OCI-LY3 (cell line): ENCODE data around the gene AUTS2.

Source experiments
- H2AFZ ChIP-seq: fragments of 200-600, 300-600 bp; shearing (Covaris generic); 2 replicates; pipeline ENCODE4 v1.6.0; 2014; ENCODE audit warnings: antibody characterized with exemption, low read depth, low read length
- H3K27ac ChIP-seq: fragments of 200-600, 300-600 bp; sonication (generic); 2 replicates; pipeline ENCODE4 v1.5.1; 2014; ENCODE audit warnings: mild to moderate bottlenecking, low read length, moderate library complexity, mixed read lengths
- H3K27me3 ChIP-seq: fragments of 200-600, 300-600 bp; sonication (generic); 2 replicates; pipeline ENCODE4 v1.6.1; 2014; ENCODE audit warnings: low read depth, low read length, mixed read lengths
- H3K36me3 ChIP-seq: fragments of 200-600, 300-600 bp; sonication (generic); replicated peaks from 2 replicates; pipeline ENCODE3; 2014; ENCODE audit warnings: low read depth, low read length, mixed read lengths
- H3K4me1 ChIP-seq: fragments of 300-600, 200-600 bp; sonication (generic); 2 replicates; pipeline ENCODE4 v1.6.1; 2014; ENCODE audit warnings: low read length, mixed read lengths
- H3K4me2 ChIP-seq: fragments of 200-600, 300-600 bp; sonication (generic); 2 replicates; pipeline ENCODE4 v1.6.1; 2014; ENCODE audit warnings: low read length, mixed read lengths
- H3K4me3 ChIP-seq: fragments of 300-600, 200-600 bp; sonication (generic); 2 replicates; pipeline ENCODE4 v1.5.1; 2014; ENCODE audit warnings: antibody characterized with exemption, mild to moderate bottlenecking, low read length, moderate library complexity
- H3K79me2 ChIP-seq: fragments of 300-600, 200-600 bp; shearing (Covaris generic); 2 replicates; pipeline ENCODE4 v1.6.1; 2014; ENCODE audit warnings: mild to moderate bottlenecking, low read length, mixed read lengths
- H3K9ac ChIP-seq: fragments of 300-600, 200-600 bp; shearing (Covaris generic); 2 replicates; pipeline ENCODE4 v1.6.0; 2014; ENCODE audit warnings: mild to moderate bottlenecking, low read length, moderate library complexity
- H3K9me3 ChIP-seq: fragments of 200-600, 300-600 bp; shearing (Covaris generic); 2 replicates; pipeline ENCODE4 v1.6.1; 2014; ENCODE audit warnings: low read length, mixed read lengths; ENCODE audit not compliant: insufficient read depth
- H4K20me1 ChIP-seq: fragments of 200-600, 300-600 bp; sonication (generic); 2 replicates; pipeline ENCODE4 v1.6.1; 2016; ENCODE audit warnings: low read length, mixed read lengths; ENCODE audit not compliant: insufficient read depth
- CTCF ChIP-seq: fragments of 200-600, 300-600 bp; sonication (generic); IDR thresholded peaks from 2 replicates; pipeline ENCODE4 v1.5.1; 2014; ENCODE audit warnings: antibody characterized with exemption, low read length, low read depth
- EZH2phosphoT487 ChIP-seq: fragments of 200-600 bp; shearing (Covaris generic); IDR thresholded peaks from 2 replicates; pipeline ENCODE4 v1.6.1; 2018; ENCODE audit warnings: antibody characterized with exemption, mixed run types, low read depth

AUTS2 gene

GRCh38 chr7:69640216-69640615 lies 41.9 kb downstream of the AUTS2 start:
- TF ChIP-seq CTCF (no peak), EZH2phosphoT487 (no peak)
- Histone ChIP-seq H3K27ac (no peak overlapping the region), H3K27me3 (no peaks in the 10 kb centered on the region), H3K9me3 (no peaks in the 10 kb centered on the region), H3K4me3 (no peak overlapping the region), H3K4me1 (no peaks in the 10 kb centered on the region), H2AFZ (no peak overlapping the region), H3K79me2 (no peaks in the 10 kb centered on the region), H3K4me2 (no peak overlapping the region), H4K20me1 (no peaks in the 10 kb centered on the region), H3K36me3 (no peaks in the 10 kb centered on the region), H3K9ac (no peak overlapping the region)

GRCh38 chr7:69640925-69641594 lies 42.8 kb downstream of the AUTS2 start:
- Histone ChIP-seq H3K9me3 (no peaks in the 10 kb centered on the region), H3K4me2 (no peak overlapping the region), H3K9ac (no peak overlapping the region), H3K79me2 (no peaks in the 10 kb centered on the region), H3K27ac (no peak overlapping the region), H3K36me3 (no peaks in the 10 kb centered on the region), H3K27me3 (no peaks in the 10 kb centered on the region), H3K4me3 (no peak overlapping the region), H4K20me1 (no peaks in the 10 kb centered on the region), H3K4me1 (no peaks in the 10 kb centered on the region), H2AFZ (no peak overlapping the region)
- TF ChIP-seq EZH2phosphoT487 (no peak), CTCF (no peak)

GRCh38 chr7:69643265-69643664 lies 45.0 kb downstream of the AUTS2 start:
- Histone ChIP-seq H3K27ac (no peak overlapping the region), H3K9ac (no peak overlapping the region), H3K4me3 (no peak overlapping the region), H3K27me3 (no peaks in the 10 kb centered on the region), H4K20me1 (no peaks in the 10 kb centered on the region), H3K4me1 (no peaks in the 10 kb centered on the region), H3K4me2 (no peak overlapping the region), H2AFZ (no peak overlapping the region), H3K36me3 (no peaks in the 10 kb centered on the region), H3K9me3 (no peaks in the 10 kb centered on the region), H3K79me2 (no peaks in the 10 kb centered on the region)
- TF ChIP-seq CTCF (no peak), EZH2phosphoT487 (no peak)

- H3K27me3 ChIP-seq = no peaks in the 10 kb centered on the region
- H3K9me3 ChIP-seq = no peaks in the 10 kb centered on the region
- H3K4me1 ChIP-seq = no peaks in the 10 kb centered on the region
- H3K4me3 ChIP-seq = no peak overlapping the region
- TF ChIP-seq EZH2phosphoT487 = no peak
- H3K4me2 ChIP-seq = no peak overlapping the region
- no peak overlapping the region for H3K9ac ChIP-seq
- no peak overlapping the region for H3K27ac ChIP-seq
- no peaks in the 10 kb centered on the region for H3K79me2 ChIP-seq
- no peak overlapping the region for H2AFZ ChIP-seq
- H4K20me1 ChIP-seq = no peaks in the 10 kb centered on the region
- no peaks in the 10 kb centered on the region for H3K36me3 ChIP-seq
These were observed 45.6 kb downstream of the AUTS2 start for GRCh38 chr7:69643708-69644445.
